ENCODE results near the gene EZR. TPM values are rescaled to one million over a fixed set of nuclear protein-coding genes. Genes with fewer than 3 reads are reported as not detected.

Gene EZR
- total RNA-seq, 6 experiments from 2014 or later: 118 to 183 (median 178) TPM

- Mint-ChIP-seq H3K4me3 (no peak overlapping the region), H3K27ac (no peak overlapping the region), H3K36me3 (ENCODE audit: low read depth) (no peaks in the 10 kb centered on the region)
Measured at GRCh38 chr6:158757753-158758090, 61.4 kb downstream of the EZR start.

GRCh38 chr6:158756977-158757752 lies 62.0 kb downstream of the EZR start:
- no peaks in the 10 kb centered on the region for H3K36me3 Mint-ChIP-seq (ENCODE audit: low read depth)

More at GRCh38 chr6:158757753-158758090, 61.4 kb downstream of the EZR start:
- no peak for DNase-seq
- TF ChIP-seq, protein P1, sequence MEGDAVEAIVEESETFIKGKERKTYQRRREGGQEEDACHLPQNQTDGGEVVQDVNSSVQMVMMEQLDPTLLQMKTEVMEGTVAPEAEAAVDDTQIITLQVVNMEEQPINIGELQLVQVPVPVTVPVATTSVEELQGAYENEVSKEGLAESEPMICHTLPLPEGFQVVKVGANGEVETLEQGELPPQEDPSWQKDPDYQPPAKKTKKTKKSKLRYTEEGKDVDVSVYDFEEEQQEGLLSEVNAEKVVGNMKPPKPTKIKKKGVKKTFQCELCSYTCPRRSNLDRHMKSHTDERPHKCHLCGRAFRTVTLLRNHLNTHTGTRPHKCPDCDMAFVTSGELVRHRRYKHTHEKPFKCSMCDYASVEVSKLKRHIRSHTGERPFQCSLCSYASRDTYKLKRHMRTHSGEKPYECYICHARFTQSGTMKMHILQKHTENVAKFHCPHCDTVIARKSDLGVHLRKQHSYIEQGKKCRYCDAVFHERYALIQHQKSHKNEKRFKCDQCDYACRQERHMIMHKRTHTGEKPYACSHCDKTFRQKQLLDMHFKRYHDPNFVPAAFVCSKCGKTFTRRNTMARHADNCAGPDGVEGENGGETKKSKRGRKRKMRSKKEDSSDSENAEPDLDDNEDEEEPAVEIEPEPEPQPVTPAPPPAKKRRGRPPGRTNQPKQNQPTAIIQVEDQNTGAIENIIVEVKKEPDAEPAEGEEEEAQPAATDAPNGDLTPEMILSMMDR (IDR thresholded peaks at IDR 0.05): no peak
- Mint-ChIP-seq H3K9me3 (no peaks in the 10 kb centered on the region), H3K27me3 (ENCODE audit: insufficient read depth) (peaks cover 2% of the 10 kb centered on the region; the same call in 1 of the 2 replicates), H3K4me1 (ENCODE audit: low read depth) (no peaks in the 10 kb centered on the region)

GRCh38 chr6:158756126-158756525 lies 63.0 kb downstream of the EZR start:
- Mint-ChIP-seq H3K4me1 (ENCODE audit: low read depth) (no peaks in the 10 kb centered on the region), H3K9me3 (no peaks in the 10 kb centered on the region), H3K4me3 (no peak overlapping the region), H3K27ac (no peak overlapping the region), H3K27me3 (ENCODE audit: insufficient read depth) (peaks cover 2% of the 10 kb centered on the region; the same call in 1 of the 2 replicates), H3K36me3 (ENCODE audit: low read depth) (no peaks in the 10 kb centered on the region)
- TF ChIP-seq, protein P1 (IDR thresholded peaks at IDR 0.05): no peak
- DNase-seq: no peak

More at GRCh38 chr6:158756977-158757752, 62.0 kb downstream of the EZR start:
- DNase-seq: no peak
- TF ChIP-seq, protein P1 (IDR thresholded peaks at IDR 0.05): no peak
- Mint-ChIP-seq H3K4me1 (ENCODE audit: low read depth) (no peaks in the 10 kb centered on the region), H3K27me3 (ENCODE audit: insufficient read depth) (peaks cover 2% of the 10 kb centered on the region; the same call in 1 of the 2 replicates), H3K9me3 (no peaks in the 10 kb centered on the region), H3K4me3 (no peak overlapping the region), H3K27ac (no peak overlapping the region)

DNA sequence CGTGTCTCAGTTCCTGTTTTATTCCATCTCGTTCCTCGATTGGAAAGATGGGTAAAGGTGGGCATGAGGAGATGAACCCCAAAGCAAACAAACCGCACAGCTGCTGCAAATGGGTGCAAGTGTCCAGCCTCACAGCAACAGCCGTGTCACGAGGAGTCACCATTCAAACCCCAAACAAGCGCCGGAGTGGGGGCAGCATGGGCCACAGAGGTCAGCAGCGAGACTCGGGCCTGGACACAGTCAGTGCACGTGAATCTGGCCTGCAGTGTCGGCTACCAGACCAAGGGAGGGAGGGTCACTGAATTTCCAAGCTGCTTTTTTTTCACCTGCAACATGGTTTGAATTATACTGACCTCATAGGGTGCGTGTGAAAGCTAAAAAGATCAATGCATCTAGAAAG lies 63.5 kb downstream of the EZR start:
- Mint-ChIP-seq H3K4me1 (ENCODE audit: low read depth) (no peaks in the 10 kb centered on the region), H3K27me3 (ENCODE audit: insufficient read depth) (peaks cover under 1% of the 10 kb centered on the region), H3K9me3 (no peaks in the 10 kb centered on the region), H3K27ac (no peak overlapping the region), H3K36me3 (ENCODE audit: low read depth) (no peaks in the 10 kb centered on the region), H3K4me3 (no peak overlapping the region)
- no peak for DNase-seq
- TF ChIP-seq, protein P1 (IDR thresholded peaks at IDR 0.05): no peak

- H3K27ac Mint-ChIP-seq: no peak overlapping the region
- H3K4me1 Mint-ChIP-seq (ENCODE audit: low read depth): no peaks in the 10 kb centered on the region
- DNase-seq: no peak
- H3K27me3 Mint-ChIP-seq (ENCODE audit: insufficient read depth): no peaks in the 10 kb centered on the region; the same call in none of the 2 replicates
- H3K9me3 Mint-ChIP-seq: no peaks in the 10 kb centered on the region
- TF ChIP-seq, protein P1 (IDR thresholded peaks at IDR 0.05): no peak
- H3K36me3 Mint-ChIP-seq (ENCODE audit: low read depth): no peaks in the 10 kb centered on the region
- no peak overlapping the region for H3K4me3 Mint-ChIP-seq
Measured at GRCh38 chr6:158754738-158755137, 64.4 kb downstream of the EZR start.
